Memory B cell (primary cell): ENCODE measurements around the gene CSTPP1.
"Not testable (repeated sequence)": the region's sequence is repeated elsewhere in the genome, so short reads cannot be mapped to it uniquely, and the experiment has no call there.

Experiments used
- ATAC-seq: fragments of 150-1000 bp; cut with Tn5 transposase; 2 replicates; pipeline ENCODE4 v1.10.0; 2021; ENCODE audit warnings: low read depth, mild to moderate bottlenecking, moderate library complexity
- DNase-seq, 2 donors: peaks; one replicate each; pipeline ENCODE4 v3.0.0; 2022; ENCODE audit warnings: low spot score in 2 of 2
- H3K27ac Mint-ChIP-seq: one replicate; pipeline ENCODE4 v1.8.0; 2022; ENCODE audit warnings: mild to moderate bottlenecking, moderate library complexity, mixed read lengths
- H3K27me3 Mint-ChIP-seq: one replicate; pipeline ENCODE4 v1.8.0; 2022; ENCODE audit warnings: mixed read lengths
- H3K36me3 Mint-ChIP-seq: one replicate; pipeline ENCODE4 v1.8.0; 2022; ENCODE audit warnings: mild to moderate bottlenecking, mixed read lengths
- H3K4me1 Mint-ChIP-seq: one replicate; pipeline ENCODE4 v1.8.0; 2022; ENCODE audit warnings: mixed read lengths
- H3K4me3 Mint-ChIP-seq: one replicate; pipeline ENCODE4 v1.8.0; 2022; ENCODE audit warnings: mild to moderate bottlenecking, moderate library complexity, mixed read lengths
- H3K9me3 Mint-ChIP-seq: one replicate; pipeline ENCODE4 v1.8.0; 2022; ENCODE audit warnings: mixed read lengths

Gene CSTPP1

DNA sequence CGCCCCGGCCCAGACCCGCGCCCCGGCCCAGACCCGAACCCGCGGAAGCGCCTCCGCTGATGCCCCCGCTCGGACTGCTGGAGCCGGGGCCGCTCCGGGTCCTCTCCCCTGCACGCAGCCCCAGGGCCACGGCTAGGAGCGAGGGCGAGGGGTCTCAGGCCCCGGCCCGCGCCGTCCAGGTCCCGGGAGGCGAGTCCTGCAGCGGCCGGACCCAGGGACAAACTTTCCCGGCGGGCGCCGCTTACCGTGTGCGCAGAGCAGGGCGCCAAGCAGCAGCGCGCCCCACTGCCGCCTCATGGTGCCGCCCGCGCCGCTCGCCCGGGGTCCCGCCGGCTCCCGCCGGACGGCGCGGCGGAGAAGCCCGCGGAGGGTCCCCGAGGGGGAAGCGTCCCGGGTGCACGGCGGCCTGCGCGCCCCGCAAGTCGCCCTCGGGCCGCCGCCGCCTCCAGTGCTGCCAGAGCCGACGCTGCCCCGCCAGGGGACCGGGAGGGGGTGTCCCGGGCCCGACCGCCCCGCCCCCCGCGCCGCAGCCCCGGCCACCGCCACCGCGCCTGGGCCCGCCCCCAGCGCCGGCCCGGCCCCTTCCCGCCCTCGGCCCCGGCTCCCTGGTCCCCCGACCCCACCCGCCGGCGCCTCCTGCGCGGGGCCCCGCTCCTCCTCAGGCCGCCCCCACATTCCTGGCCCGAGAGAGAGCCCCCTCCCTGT lies 18.3 kb upstream of the CSTPP1 start, which contains the start of gene LRP4:
LRP4 (minus strand) TSS at position 468 of the 705 bp plus-strand sequence; CDS start at position 297, 171 bp downstream.
- H3K27ac Mint-ChIP-seq = peak within 1 kb of the TSS; percentile 68
- H3K27me3 Mint-ChIP-seq = peaks cover 30% of the 10 kb centered on the region

DNA sequence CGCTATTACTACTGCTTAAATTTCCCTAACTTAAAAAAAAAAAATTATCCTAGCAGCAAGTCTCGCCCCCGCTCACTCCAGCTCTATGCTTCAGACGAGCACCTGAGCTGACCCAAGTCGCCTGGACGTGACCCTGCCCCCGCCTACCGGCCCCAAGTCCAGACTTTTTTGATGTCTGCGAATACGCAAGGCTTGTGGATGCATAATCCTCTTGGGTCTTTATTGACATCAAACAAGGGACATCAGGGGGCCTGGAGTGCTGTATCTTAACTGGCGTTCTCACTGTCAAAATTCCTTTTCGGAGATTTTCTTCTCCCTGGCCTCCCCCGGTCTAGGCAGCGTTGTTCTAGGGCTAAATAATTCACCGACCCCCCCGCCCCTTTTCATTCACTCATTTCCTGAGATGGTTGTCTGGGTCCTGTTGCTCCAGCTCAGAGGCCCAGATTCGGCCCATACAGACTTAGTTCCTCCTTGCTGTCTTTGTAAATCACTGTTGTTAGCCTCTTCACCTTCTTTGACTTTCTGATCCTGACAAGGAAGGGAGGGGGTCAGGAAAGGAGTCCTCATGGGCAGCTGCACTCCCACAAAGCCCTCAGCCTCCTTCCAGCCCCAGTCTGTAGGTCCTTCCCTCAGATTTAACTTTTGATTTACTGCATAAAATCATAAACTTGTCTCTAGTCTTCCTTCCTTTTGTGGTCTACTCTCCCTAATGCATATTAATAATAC lies 17.6 kb upstream of the CSTPP1 start:
- Mint-ChIP-seq H3K4me1 (peaks cover 21% of the 10 kb centered on the region), H3K4me3 (peak overlapping the region; percentile 80), H3K36me3 (no peaks in the 10 kb centered on the region), H3K27me3 (peaks cover 29% of the 10 kb centered on the region), H3K9me3 (no peaks in the 10 kb centered on the region), H3K27ac (peak overlapping the region; percentile 68)
- DNase-seq = no peak
- ATAC-seq = no peak

More for the DNA sequence above, 18.3 kb upstream of the CSTPP1 start, which contains the start of gene LRP4:
- peak within 1 kb of the TSS; percentile 80 for H3K4me3 Mint-ChIP-seq
- peak; percentile 65 for ATAC-seq
- no peaks in the 10 kb centered on the region for H3K9me3 Mint-ChIP-seq
- no peaks in the 10 kb centered on the region for H3K36me3 Mint-ChIP-seq
- DNase-seq = peak in 1 of 2 donors; percentile 37
- H3K4me1 Mint-ChIP-seq = peaks cover 21% of the 10 kb centered on the region

DNA sequence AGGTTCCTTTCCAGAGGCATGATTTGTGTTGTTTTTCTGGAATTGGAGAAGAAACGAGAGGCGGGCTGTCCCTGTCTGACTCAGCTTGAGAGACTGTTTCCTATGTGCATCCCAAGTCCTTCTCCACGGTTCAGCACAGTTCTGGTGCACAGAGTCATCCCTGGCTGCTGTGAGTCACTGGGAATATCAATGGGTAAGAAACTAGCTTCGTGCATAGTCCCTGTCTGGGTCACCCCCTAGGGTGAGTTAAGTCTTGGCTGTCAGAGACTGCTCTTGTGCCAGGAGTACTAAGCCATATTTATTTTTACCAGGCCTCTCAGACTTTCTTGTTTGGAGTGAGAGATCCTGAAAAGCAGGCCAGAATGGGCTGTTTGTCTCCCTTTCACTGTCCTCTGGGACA lies 15.8 kb upstream of the CSTPP1 start:
- Mint-ChIP-seq H3K9me3 (no peaks in the 10 kb centered on the region), H3K27me3 (peaks cover 21% of the 10 kb centered on the region), H3K4me1 (peaks cover 21% of the 10 kb centered on the region), H3K36me3 (no peaks in the 10 kb centered on the region), H3K4me3 (no peak overlapping the region), H3K27ac (no peak overlapping the region)
- DNase-seq (no peak), ATAC-seq (no peak)

DNA sequence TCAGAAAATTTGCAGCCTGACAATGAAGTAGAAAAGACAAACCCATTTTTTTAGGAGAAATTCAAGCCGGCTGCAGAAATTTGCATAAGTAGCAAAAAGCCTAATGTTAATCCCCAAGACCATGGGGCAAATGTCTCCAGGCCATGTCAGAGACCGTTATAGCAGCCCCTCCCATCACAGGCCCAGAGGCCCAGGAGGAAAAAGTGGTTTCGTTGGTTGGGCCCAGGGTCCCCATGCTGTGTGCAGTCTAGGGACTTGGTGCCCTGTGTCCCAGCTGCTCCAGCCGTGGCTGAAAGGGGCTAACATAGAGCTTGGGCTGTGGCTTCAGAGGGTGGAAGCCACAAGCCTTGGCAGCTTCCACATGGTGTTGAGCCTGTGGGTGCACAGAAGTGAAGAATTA lies 8.6 kb upstream of the CSTPP1 start:
- not testable (repeated sequence) for DNase-seq, H3K27me3 Mint-ChIP-seq, H3K4me3 Mint-ChIP-seq, H3K36me3 Mint-ChIP-seq, ATAC-seq, H3K4me1 Mint-ChIP-seq, H3K27ac Mint-ChIP-seq, H3K9me3 Mint-ChIP-seq

DNA sequence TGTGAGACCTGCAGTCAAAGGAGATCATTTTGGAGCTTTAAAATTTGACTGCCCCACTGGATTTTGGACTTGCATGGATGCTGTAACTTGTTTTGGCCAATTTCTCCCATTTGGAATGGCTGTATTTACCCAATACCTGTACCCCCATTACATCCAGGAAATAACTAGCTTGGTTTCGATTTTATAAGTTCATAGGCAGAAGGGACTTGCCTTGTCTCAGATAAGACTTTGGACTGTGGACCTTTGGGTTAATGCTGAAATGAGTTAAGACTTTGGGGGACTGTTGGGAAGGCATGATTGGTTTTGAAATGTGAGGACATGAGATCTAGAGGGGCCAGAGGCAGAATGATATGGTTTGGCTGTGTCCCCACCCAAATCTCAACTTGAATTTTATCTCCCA lies 7.9 kb upstream of the CSTPP1 start:
- not testable (repeated sequence) for H3K36me3 Mint-ChIP-seq, ATAC-seq, H3K9me3 Mint-ChIP-seq, DNase-seq, H3K4me3 Mint-ChIP-seq, H3K4me1 Mint-ChIP-seq, H3K27ac Mint-ChIP-seq, H3K27me3 Mint-ChIP-seq

DNA sequence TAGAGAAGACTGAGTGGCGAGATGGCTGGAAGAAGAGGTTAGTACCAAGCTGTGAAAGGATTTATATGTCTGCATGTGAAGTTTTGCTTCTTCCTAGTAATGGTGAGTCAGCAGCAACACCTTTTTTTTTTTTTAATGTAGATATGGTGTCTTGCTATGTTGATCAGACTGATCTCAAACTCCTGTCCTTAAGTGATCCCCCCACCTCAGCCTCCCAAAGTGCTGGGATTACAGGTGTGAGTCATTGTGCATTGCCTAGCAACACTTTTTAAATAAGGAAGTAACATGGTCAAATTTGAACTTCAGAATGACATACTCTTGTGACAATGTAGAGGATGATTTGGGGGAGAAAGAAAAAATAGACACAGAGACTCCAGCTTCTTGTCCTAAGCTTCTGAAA lies 6.5 kb upstream of the CSTPP1 start:
- Mint-ChIP-seq H3K4me1 (no peaks in the 10 kb centered on the region), H3K27me3 (peaks cover 9% of the 10 kb centered on the region), H3K27ac (no peak overlapping the region), H3K36me3 (no peaks in the 10 kb centered on the region), H3K9me3 (no peaks in the 10 kb centered on the region), H3K4me3 (no peak overlapping the region)
- ATAC-seq = peak; percentile 22
- no peak for DNase-seq

DNA sequence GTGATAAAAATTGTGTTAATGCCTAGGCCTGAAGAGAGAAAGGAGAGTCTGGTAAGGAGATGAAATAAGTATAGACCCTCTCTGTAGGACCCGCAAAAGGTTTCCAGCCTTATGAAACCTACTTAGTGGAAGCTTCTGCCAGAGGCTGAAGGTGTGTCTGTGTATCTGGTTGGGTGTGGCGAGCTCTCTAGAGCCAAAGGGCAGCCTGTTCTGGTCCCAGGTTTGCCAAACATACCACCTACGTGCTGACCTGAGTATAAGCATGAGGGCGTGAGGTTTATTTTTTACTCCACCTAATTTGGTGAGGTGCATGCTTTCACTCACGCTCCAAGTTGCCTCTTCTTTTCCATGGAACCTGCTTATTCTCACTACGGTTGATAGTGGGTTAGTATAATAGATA lies 5.6 kb downstream of the CSTPP1 start:
- Mint-ChIP-seq H3K27me3 (no peaks in the 10 kb centered on the region), H3K4me3 (no peak overlapping the region), H3K36me3 (peaks cover 7% of the 10 kb centered on the region), H3K9me3 (no peaks in the 10 kb centered on the region), H3K4me1 (peaks cover 6% of the 10 kb centered on the region), H3K27ac (no peak overlapping the region)
- DNase-seq (no peak), ATAC-seq (no peak)

DNA sequence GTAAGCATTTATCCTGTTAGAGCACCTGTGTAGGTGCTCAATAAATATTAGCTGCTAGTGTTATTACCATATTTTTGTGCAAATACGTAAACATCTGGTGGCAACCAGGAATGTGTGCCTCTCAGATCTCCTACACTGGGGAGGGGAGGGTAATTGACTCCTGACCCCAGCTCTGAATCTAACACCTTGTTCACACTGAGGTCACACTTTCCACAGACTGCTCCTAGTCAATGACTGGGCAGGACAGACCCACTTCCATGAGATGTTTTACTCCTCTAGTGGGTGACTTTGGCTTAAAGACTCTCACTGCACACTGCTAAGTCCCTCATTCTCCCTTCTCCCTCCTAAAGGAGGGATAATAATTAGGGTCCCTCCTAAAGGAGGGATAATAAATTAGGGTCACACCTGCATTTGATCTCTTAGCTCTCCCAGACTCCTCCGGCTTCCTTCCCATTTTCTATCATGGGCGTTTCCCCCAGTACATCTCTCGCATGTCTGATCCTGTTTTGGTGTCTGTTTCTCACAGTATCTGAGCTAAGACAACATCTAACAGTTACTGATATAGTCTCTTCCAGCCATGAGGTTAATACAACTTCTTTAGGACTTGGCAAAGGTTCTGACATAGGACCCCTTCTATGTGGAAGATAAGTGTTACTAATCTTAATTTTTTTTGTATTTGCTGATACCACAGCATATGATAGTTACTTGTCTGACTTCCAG lies 8.0 kb downstream of the CSTPP1 start:
- Mint-ChIP-seq H3K36me3 (peaks cover 7% of the 10 kb centered on the region), H3K4me1 (peaks cover 5% of the 10 kb centered on the region), H3K4me3 (no peak overlapping the region), H3K27me3 (no peaks in the 10 kb centered on the region), H3K9me3 (no peaks in the 10 kb centered on the region), H3K27ac (no peak overlapping the region)
- no peak for DNase-seq
- no peak for ATAC-seq

DNA sequence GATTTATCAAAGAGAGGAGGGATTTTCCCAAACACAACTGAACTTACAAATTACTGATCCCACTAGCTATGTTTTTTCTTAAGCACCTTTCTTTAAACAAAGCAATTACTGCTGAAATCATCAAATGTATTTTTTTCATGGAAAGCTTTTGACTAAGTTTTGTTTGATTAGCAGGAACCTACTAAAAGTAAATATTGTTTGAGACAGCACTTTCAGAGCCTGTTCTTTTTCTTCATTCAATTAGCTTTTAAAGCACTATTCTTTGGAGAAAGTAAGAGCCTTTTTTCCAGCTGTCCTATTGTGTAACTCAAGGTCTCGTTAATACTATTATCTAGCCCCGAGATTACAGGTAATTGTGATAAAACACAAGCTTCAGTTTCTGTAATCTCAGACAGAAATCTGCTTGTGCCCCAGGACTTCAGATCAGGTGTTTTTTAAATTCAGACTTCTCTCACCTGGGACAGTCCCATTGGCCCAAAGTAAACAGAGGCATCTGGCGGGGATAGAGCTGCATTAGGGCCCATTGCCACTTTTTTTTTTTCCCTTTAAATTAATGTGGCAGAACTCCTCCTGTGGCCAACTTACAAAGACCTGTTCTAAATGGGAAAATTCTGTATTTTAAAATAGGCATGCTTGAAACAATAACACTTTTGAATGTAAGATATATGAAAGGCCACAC lies 11.0 kb downstream of the CSTPP1 start:
- Mint-ChIP-seq H3K36me3 (peaks cover 2% of the 10 kb centered on the region), H3K9me3 (no peaks in the 10 kb centered on the region), H3K27ac (no peak overlapping the region), H3K4me3 (no peak overlapping the region), H3K27me3 (no peaks in the 10 kb centered on the region), H3K4me1 (peaks cover 2% of the 10 kb centered on the region)
- no peak for ATAC-seq
- DNase-seq = no peak

DNA sequence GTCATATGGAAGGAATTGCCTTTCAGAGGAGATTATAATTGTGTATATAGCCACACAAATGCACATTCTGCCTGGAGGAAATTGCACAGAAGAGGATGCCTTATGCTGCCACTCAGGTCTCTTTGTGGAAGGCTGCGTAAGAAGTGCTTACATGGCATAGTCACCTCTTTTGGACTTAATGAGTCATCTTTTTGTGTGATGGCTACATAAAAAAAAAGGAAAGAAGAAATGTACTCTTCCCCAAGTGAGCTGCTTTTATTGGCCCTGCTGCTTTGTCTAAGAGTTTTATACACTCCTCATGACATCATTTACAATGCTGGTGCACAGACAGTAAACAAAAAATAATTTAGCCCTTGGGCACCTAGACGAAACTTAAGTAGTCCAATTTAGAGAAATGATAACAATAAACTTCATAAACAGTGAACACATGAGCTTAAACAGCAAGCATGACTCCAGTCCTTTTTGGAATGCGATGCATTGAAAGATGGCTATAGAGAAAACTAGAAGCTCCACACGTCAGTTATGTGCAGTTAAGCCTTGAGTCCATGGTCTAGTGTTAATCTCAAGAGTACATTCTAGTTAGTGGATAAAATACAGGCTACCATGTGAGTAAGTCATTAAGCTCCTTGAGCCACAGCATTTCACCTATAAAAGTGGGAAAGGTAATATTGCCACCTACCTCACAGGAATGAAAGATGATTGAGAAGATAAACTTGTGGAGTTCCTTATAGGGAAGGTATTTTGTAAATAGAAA lies 12.0 kb downstream of the CSTPP1 start:
- no peak overlapping the region for H3K27ac Mint-ChIP-seq
- H3K4me1 Mint-ChIP-seq = no peaks in the 10 kb centered on the region
- no peaks in the 10 kb centered on the region for H3K9me3 Mint-ChIP-seq
- no peaks in the 10 kb centered on the region for H3K36me3 Mint-ChIP-seq
- ATAC-seq (no peak), DNase-seq (no peak)
- H3K27me3 Mint-ChIP-seq = no peaks in the 10 kb centered on the region
- no peak overlapping the region for H3K4me3 Mint-ChIP-seq

DNA sequence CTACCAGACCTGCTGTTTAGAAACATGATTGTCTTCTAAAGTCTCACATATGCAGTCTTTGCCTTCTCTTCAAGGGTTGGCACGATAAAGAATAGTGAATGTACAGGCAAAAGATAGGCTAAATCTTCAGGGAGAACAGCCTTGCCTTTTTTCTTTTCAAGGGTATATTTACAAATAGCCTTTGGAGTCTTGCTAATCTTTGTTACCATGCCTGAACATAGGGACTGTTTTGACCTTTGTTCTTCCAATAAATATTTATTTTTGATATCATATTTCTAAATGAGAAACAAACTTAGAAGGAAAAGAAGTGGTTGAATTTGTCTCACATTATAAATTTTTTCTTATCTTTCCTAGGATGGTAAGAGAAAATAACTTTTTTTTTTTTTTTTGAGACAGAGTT lies 12.7 kb downstream of the CSTPP1 start:
- H3K9me3 Mint-ChIP-seq = no peaks in the 10 kb centered on the region
- DNase-seq (no peak), ATAC-seq (no peak)
- no peak overlapping the region for H3K27ac Mint-ChIP-seq
- H3K36me3 Mint-ChIP-seq = no peaks in the 10 kb centered on the region
- no peaks in the 10 kb centered on the region for H3K27me3 Mint-ChIP-seq
- H3K4me1 Mint-ChIP-seq = no peaks in the 10 kb centered on the region
- H3K4me3 Mint-ChIP-seq = no peak overlapping the region

DNA sequence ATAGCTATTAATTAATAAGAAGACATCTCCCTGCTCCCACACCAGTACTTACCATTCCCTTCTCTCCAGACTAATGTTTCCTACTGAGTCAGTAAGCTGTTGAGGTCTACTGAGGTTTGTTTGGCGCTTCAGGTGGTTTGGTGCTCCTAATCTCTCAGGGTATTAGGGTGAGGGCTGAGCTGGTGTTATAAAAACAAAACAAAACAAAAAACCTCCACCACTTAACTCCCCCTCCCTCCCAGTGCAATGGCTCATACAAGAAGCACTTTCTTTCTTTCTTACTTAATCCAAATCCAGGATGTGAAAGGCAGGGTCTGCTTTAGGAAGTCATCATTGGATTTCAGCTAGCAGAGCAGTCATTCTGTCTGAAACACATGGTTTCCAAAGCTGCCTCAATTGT lies 15.3 kb downstream of the CSTPP1 start:
- DNase-seq = no peak
- Mint-ChIP-seq H3K27ac (no peak overlapping the region), H3K4me1 (peaks cover under 1% of the 10 kb centered on the region), H3K36me3 (no peaks in the 10 kb centered on the region), H3K27me3 (no peaks in the 10 kb centered on the region), H3K9me3 (no peaks in the 10 kb centered on the region), H3K4me3 (no peak overlapping the region)
- no peak for ATAC-seq

DNA sequence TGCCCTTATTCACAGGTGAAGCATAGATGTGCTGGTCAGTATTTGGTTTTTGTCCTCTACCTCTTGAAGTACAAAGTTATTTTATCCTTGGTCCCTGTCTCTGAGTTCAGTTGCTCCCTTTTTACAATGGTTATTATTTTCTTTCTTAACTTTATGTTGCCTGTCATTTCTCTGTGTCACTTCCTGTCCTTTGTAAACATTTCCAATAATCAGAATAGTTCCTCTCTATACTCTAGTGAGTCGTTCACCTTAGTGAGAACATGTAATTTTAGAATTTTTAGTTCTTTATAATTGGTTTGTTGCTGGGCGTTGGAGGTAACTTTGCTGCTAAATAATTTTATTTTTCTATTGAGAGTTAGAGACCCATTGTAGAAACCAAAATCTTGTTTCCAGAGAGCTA lies 16.0 kb downstream of the CSTPP1 start:
- ATAC-seq = no peak
- H3K27ac Mint-ChIP-seq = no peak overlapping the region

More for the DNA sequence above, 16.0 kb downstream of the CSTPP1 start:
- Mint-ChIP-seq H3K9me3 (no peaks in the 10 kb centered on the region), H3K27me3 (no peaks in the 10 kb centered on the region), H3K36me3 (peaks cover 2% of the 10 kb centered on the region), H3K4me1 (peaks cover 4% of the 10 kb centered on the region), H3K4me3 (no peak overlapping the region)
- DNase-seq = no peak
